HG02610 (cell line): ENCODE results near the gene LTB4R2.
A peak's percentile ranks its signal among the peaks of the same experiment; 100 is the strongest.

Experiments
- ATAC-seq: cut with Tn5 transposase; IDR thresholded peaks from one replicate; pipeline ENCODE4 v1.9.1; 2021; ENCODE audit warnings: mild to moderate bottlenecking, moderate library complexity; ENCODE audit not compliant: unreplicated experiment

LTB4R2 gene

DNA sequence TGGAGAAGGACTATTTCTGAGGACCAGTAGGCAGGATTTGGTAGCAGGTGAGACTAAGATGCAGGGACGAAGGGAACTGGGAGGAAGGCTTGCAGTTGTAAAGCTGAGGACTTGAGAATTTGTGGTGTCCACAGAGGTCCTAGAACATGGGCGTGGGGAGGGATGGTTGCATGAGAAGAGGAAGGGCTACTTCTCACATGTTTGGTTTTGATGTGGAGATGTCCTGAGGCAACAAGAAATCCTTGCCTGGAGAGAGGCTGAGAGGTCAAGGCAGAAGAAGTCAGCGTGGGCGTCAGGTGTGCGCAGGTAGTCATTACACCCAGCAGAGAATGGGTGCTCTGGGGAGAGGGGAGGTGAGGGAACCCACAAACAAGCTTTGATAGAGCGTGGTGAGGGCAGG lies 32.9 kb upstream of the LTB4R2 start:
- no peak for ATAC-seq

DNA sequence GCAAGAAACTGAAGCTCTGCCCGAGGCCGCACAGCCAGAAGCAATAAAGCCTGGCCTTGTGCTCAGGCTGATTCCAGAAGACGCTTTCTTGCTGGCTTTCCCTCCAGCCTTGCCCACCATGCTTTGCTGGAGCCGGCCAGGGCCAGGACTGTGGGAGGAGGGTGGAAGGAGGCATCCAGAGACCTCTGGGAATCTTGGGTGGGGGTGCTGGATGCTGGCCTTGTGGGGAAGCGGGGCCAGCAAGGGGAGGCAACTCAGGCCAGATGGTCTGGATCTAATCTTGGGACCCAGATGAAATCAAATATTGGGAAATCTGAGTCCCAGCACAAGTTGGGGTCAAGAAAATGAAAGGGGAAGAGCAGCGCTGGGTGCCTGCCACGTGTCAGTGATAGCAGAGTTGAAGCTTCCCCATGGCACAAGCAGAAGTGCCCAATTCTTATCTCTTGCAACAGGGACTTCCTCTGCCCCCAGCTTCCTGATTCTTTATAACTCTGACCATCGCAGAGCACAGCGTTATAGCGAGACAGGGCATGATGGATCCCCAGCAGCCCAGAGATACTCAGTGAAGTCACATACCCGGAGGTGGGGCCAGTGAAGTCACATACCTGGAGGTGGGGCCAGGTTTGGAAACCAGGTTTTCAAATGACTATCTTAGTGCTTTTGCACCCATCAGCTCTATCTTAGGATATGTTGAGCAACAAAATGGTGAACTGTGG lies 32.2 kb upstream of the LTB4R2 start:
- ATAC-seq = no peak

DNA sequence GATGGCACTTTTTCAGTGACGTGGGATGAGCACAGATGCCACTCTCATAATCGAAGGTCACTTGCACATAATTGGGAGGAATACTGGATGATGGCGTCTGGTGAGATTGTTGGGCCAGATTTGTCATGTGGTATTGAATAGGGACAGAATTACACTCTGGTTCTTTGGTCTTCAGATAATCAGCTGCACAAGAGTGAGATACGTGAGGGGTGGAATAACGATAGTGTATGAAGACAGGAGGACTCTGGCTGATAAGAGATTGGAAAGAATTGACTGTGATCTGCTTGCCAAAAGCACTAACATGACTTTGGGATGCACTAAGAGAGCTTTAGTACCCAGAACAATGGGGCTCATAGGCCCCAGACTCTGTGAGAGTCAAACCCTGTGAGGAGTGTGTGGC lies 31.5 kb upstream of the LTB4R2 start:
- ATAC-seq = no peak

DNA sequence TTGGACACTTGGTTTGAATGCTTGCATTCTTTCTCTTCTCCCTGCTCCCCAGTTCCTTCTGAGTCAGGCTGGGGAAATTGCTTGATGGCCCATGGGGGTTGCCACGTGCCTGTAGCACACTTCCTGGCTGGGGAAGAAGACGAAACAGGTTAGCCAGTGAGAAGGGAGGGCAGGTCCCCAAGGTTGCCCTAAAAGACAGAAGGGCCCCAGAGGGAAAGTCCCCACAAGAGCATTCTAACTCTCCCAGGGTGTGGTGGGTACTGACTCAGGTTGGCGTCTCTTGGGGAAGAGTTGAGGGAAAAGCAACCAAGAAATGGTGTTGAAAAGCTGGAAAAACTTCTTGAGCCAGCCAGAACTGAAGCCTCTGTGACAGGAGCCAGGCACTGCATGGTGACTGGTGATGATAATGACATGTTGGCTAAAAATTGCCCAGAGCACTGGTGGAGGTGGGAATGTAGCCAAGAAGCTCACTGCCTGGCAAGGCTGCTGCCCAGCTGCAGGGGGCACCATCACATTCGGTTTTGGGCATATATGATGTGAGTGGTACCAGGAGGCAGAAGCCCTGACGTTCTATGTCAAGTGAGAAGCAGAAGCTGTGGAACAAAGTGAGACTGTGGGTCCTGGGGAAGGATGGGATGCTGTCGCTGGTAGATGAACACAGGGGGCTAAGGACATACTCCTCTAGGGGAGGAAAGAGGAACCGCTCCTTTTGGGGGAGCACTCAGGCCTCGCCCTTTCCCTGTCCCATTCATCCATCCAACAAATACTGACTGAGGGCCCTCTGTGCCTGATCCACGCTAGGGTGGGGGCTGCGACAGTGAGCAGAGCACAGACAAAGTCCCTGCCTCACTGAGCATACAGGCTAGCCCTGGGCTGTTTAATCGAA lies 30.4 kb upstream of the LTB4R2 start:
- ATAC-seq = peak; percentile 80

- no peak for ATAC-seq
These were observed 29.0 kb upstream of the LTB4R2 start for GRCh38 chr14:24280797-24281460.

DNA sequence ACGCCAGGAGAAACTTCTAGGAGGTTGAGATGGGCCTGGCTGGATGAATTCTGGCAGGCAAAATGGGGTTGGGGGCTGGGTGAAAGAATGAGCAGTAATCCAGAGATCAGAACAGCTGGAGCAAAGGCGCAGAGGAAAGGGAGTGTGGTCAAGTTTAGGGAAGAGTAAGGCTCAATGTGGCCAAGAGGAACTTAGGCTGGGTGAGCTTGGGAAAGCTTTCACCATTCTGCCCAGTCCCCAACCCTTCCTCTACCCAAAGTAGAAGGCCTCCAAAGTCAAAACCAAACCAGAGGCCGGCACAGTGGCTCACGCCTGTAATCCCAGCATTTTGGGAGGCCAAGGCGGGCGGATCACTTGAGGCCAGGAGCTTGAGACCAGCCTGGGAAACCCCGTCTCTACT lies 28.3 kb upstream of the LTB4R2 start:
- ATAC-seq = no peak

- no peak for ATAC-seq
These were observed 27.2 kb upstream of the LTB4R2 start for GRCh38 chr14:24282736-24283135.

DNA sequence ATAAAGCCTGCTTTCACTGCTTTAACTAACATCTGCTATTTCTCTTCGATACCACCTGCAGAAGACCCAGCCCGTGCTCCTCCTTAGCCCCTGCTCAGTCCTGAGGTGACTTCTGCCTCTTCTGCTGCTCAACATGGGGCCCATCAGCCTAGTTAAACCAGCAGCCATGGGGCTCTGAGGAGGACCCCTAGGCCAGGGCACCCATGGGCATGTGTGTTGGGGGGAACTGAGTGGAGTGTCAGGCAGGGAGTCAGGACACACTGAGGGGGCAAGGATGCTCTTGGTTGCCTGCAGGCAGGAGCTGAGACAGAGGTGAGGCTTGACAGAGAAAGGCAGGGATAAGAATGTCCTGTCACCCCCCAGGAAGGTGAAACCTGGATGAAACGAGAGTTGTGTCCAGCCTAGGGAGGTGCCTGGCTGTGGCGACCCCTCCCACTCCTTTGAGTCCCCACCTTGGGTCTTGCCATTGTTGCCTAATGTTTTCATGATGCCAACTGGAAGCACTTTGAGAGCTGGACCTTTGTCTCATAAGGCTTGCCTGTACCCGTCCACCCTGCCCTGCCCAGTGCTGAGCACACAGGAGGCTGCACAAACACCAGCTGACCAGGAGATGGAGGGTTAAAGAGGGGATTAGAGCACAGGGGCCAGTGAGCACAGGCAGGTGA lies 26.0 kb upstream of the LTB4R2 start:
- no peak for ATAC-seq

- ATAC-seq = no peak
These were observed 25.4 kb upstream of the LTB4R2 start for GRCh38 chr14:24284501-24285035.

GRCh38 chr14:24285351-24285750 lies 24.6 kb upstream of the LTB4R2 start:
- ATAC-seq = no peak

- no peak for ATAC-seq
These were observed 22.9 kb upstream of the LTB4R2 start for GRCh38 chr14:24286996-24287395.

GRCh38 chr14:24289649-24290280 lies 20.2 kb upstream of the LTB4R2 start:
- peak; percentile 73 for ATAC-seq

GRCh38 chr14:24290746-24291145 lies 19.2 kb upstream of the LTB4R2 start:
- no peak for ATAC-seq

DNA sequence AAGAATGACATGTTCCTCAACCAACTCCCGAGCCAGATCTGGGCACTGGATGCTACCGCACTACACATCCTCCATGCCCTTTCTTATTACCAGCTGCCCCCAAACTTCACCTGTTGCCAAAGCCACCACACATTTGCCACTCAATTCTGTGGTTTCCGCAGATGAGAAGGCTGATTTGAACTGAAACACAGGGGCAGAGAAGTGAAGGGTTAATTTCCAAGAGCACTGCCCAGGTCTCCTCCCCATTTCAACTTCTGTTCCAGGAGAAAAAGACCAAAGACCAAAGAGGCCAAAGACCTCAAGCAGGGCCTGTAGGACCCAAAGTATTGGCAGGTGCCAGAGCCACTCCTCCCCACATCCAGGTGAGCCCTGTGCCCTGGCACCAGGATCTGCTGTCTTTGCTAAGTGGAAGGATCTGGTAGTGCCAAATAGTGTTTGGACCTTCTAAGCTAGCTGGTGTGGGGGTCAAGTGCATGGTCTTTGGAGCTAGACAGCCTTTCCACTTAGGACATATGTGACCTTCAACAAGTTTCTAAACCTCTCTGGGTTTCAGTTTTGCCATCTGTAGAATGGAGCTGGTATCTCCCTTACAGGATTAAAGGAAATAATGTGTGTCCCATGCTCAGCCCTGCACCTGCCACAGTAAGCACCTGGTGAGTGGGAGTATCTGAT lies 18.4 kb upstream of the LTB4R2 start:
- ATAC-seq = no peak

DNA sequence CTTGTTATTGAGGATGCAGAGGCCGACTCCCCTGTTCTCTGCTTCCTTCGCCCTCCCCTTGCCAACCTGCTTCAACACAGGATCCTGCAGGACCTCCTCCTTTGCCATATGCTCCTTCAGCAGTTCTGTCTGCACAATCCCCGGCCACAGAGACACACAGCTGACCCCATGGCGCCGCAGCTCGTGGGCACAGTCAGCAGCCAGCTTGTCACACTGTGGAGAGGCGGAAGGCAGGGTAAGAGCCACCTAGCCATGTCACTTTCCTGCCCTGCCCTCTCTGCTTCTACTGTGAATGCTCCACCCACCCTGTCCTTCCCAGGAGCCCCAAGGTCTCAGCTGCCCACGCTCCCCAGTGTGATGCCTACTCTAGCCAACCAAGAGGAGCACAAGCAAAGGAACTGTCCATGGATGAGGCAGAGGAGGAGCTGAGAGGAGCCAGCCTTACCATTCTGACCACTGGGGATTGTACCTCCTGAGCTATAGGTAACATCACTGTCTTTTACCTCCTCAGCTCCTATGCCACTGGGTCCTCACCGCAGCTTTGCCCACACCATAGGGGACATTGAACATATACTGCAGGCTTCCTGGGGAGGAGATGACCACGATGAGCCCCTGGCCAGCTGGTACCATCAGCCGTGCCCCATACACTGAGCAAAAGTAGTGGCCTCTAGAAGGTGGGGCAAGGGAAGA lies 17.7 kb upstream of the LTB4R2 start:
- no peak for ATAC-seq

DNA sequence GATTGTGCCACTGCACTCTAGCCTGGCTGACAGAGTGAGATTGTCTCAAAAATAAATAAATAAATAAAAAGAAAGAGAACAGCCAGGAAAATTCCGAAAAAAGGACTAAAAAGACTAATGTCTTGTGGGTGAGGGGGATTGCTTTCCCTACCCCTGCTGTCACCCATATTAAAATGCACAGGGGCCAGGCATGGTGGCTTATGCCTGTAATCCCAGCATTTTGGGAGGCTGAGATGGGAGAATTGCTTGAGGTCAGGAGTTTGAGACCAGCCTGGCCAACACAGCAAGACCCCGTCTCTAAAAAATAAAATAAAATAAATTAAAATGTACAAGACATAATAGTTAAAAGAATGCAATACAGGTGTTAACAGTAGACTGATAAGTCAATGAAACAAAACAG lies 16.4 kb upstream of the LTB4R2 start:
- no peak for ATAC-seq

GRCh38 chr14:24296341-24297157 lies 13.4 kb upstream of the LTB4R2 start:
- ATAC-seq = peak; percentile 72

- peak; percentile 48 for ATAC-seq
These were observed 12.6 kb upstream of the LTB4R2 start for GRCh38 chr14:24297190-24297964.
